ENCODE data around the gene TMEM140. TPM values are rescaled to one million over a fixed set of nuclear protein-coding genes. Genes with fewer than 3 reads are reported as not detected.

The TMEM140 gene
- total and polyA plus RNA-seq, 9 of the 15 experiments (the other 6 are each of a cell fraction or from before 2014, with no cell fraction given): 0.03 to 0.82 (median 0.23) TPM

DNA sequence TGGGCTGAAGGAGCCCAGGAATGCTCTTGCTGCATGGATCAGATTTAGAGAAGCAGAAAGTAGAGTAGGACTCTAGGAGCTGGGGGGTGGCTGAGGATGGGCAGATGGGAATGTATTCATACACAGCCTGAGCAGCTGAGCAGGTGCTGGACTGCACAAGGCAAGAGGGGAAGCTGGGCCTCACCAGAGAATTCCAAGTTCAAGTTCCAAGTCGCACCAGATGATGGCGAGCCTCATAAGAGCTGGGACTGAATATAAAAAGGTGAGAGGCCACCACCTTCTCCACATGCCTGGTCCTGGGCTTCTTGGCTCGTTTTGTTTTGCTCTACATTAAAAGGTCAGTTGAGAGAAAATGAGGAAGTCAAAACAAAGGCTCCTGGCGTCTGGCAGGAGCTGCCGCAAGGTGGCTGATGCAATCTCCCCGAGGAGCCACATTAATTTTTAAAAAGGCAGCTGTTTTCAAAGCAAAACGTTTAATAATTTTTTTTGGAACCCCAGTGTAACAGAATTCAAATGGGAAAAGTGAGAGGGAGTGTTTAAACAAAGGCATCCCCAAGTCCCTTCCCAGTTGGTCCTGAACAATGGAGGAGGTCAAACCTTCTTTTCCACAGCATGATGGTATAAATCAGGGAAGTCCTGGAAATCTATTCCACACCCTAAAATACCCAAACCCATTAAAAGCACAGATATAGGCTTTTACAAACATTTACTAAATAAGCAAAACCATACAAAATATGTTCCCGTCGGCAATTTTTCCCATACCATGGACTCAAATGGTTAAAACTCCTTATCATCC is 13.2 kb downstream of the TMEM140 start (continued):
- TF ChIP-seq, protein P1, sequence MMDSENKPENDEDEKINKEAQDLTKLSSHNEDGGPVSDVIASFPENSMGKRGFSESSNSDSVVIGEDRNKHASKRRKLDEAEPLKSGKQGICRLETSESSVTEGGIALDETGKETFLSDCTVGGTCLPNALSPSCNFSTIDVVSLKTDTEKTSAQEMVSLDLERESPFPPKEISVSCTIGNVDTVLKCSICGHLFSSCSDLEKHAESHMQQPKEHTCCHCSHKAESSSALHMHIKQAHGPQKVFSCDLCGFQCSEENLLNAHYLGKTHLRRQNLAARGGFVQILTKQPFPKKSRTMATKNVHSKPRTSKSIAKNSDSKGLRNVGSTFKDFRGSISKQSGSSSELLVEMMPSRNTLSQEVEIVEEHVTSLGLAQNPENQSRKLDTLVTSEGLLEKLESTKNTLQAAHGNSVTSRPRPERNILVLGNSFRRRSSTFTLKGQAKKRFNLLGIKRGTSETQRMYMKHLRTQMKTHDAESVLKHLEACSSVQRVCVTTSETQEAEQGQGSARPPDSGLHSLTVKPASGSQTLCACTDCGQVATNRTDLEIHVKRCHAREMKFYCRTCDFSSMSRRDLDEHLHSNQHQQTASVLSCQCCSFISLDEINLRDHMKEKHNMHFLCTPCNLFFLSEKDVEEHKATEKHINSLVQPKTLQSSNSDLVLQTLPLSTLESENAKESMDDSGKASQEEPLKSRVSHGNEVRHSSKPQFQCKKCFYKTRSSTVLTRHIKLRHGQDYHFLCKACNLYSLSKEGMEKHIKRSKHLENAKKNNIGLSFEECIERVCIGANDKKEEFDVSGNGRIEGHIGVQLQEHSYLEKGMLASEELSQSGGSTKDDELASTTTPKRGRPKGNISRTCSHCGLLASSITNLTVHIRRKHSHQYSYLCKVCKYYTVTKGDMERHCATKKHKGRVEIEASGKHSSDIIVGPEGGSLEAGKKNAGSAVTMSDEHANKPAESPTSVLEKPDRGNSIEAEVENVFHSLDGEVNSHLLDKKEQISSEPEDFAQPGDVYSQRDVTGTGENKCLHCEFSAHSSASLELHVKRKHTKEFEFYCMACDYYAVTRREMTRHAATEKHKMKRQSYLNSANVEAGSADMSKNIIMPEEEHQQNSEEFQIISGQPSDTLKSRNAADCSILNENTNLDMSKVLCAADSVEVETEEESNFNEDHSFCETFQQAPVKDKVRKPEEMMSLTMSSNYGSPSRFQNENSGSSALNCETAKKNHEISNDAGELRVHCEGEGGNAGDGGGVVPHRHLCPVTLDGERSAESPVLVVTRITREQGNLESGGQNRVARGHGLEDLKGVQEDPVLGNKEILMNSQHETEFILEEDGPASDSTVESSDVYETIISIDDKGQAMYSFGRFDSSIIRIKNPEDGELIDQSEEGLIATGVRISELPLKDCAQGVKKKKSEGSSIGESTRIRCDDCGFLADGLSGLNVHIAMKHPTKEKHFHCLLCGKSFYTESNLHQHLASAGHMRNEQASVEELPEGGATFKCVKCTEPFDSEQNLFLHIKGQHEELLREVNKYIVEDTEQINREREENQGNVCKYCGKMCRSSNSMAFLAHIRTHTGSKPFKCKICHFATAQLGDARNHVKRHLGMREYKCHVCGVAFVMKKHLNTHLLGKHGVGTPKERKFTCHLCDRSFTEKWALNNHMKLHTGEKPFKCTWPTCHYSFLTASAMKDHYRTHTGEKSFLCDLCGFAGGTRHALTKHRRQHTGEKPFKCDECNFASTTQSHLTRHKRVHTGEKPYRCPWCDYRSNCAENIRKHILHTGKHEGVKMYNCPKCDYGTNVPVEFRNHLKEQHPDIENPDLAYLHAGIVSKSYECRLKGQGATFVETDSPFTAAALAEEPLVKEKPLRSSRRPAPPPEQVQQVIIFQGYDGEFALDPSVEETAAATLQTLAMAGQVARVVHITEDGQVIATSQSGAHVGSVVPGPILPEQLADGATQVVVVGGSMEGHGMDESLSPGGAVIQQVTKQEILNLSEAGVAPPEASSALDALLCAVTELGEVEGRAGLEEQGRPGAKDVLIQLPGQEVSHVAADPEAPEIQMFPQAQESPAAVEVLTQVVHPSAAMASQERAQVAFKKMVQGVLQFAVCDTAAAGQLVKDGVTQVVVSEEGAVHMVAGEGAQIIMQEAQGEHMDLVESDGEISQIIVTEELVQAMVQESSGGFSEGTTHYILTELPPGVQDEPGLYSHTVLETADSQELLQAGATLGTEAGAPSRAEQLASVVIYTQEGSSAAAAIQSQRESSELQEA (IDR thresholded peaks at IDR 0.05; ENCODE audit: low read depth): no peak
- TF ChIP-seq ZNF146 (CRISPR knock-in tag; IDR thresholded peaks at IDR 0.05; ENCODE audit: unreplicated experiment): no peak
- TF ChIP-seq HLTF (IDR thresholded peaks at IDR 0.05): no peak; the same call in 1 of the 2 replicates
- TF ChIP-seq RUNX1 (IDR thresholded peaks at IDR 0.05; ENCODE audit: low read depth): no peak
- no peak for TF ChIP-seq BDP1 (IDR thresholded peaks at IDR 0.05; ENCODE audit: insufficient read depth, insufficient read length)
- no peak for TF ChIP-seq ZNF282 (CRISPR knock-in tag; IDR thresholded peaks at IDR 0.05)
- TF ChIP-seq DNMT1 (IDR thresholded peaks at IDR 0.05): no peak; the same call in 1 of the 2 replicates
- no peak for TF ChIP-seq ZKSCAN3 (CRISPR knock-in tag; IDR thresholded peaks at IDR 0.05)
- TF ChIP-seq, protein P2, sequence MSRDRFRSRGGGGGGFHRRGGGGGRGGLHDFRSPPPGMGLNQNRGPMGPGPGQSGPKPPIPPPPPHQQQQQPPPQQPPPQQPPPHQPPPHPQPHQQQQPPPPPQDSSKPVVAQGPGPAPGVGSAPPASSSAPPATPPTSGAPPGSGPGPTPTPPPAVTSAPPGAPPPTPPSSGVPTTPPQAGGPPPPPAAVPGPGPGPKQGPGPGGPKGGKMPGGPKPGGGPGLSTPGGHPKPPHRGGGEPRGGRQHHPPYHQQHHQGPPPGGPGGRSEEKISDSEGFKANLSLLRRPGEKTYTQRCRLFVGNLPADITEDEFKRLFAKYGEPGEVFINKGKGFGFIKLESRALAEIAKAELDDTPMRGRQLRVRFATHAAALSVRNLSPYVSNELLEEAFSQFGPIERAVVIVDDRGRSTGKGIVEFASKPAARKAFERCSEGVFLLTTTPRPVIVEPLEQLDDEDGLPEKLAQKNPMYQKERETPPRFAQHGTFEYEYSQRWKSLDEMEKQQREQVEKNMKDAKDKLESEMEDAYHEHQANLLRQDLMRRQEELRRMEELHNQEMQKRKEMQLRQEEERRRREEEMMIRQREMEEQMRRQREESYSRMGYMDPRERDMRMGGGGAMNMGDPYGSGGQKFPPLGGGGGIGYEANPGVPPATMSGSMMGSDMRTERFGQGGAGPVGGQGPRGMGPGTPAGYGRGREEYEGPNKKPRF (IDR thresholded peaks at IDR 0.05; ENCODE audit: low read depth, low read length): no peak
- TF ChIP-seq TAF1 (IDR thresholded peaks at IDR 0.05; ENCODE audit: control insufficient read depth, extremely low read depth, insufficient read depth, low read length, severe bottlenecking): no peak
- no peak for TF ChIP-seq SMARCA5 (IDR thresholded peaks at IDR 0.05)
- no peak for TF ChIP-seq PRMT5 (CRISPR knock-in tag; IDR thresholded peaks at IDR 0.05)
- TF ChIP-seq, protein P3, sequence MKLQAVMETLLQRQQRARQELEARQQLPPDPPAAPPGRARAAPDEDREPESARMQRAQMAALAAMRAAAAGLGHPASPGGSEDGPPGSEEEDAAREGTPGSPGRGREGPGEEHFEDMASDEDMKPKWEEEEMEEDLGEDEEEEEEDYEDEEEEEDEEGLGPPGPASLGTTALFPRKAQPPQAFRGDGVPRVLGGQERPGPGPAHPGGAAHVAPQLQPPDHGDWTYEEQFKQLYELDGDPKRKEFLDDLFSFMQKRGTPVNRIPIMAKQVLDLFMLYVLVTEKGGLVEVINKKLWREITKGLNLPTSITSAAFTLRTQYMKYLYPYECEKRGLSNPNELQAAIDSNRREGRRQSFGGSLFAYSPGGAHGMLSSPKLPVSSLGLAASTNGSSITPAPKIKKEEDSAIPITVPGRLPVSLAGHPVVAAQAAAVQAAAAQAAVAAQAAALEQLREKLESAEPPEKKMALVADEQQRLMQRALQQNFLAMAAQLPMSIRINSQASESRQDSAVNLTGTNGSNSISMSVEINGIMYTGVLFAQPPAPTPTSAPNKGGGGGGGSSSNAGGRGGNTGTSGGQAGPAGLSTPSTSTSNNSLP (IDR thresholded peaks at IDR 0.05; ENCODE audit: borderline replicate concordance, low read depth, low read length): no peak
- 0 out of 2 replicates have a peak, but pooled peaks have one; percentile 10 for TF ChIP-seq CBFA2T3 (IDR thresholded peaks at IDR 0.05)
- no peak; the same call in 1 of the 2 replicates for TF ChIP-seq POLR2G (IDR thresholded peaks at IDR 0.05; ENCODE audit: low read depth, low read length)
- TF ChIP-seq ZNF583 (CRISPR knock-in tag; IDR thresholded peaks at IDR 0.05): peak; percentile 73; the same call in 1 of the 2 replicates
- TF ChIP-seq NR2F6 (CRISPR knock-in tag; IDR thresholded peaks at IDR 0.05): no peak

Measured in K562 (cell line).